ENCODE results near the gene PM20D2. TPM values are rescaled to one million over a fixed set of nuclear protein-coding genes. Genes with fewer than 3 reads are reported as not detected.

The PM20D2 gene
- polyA plus RNA-seq, 1 experiment = 6.5 TPM

DNA sequence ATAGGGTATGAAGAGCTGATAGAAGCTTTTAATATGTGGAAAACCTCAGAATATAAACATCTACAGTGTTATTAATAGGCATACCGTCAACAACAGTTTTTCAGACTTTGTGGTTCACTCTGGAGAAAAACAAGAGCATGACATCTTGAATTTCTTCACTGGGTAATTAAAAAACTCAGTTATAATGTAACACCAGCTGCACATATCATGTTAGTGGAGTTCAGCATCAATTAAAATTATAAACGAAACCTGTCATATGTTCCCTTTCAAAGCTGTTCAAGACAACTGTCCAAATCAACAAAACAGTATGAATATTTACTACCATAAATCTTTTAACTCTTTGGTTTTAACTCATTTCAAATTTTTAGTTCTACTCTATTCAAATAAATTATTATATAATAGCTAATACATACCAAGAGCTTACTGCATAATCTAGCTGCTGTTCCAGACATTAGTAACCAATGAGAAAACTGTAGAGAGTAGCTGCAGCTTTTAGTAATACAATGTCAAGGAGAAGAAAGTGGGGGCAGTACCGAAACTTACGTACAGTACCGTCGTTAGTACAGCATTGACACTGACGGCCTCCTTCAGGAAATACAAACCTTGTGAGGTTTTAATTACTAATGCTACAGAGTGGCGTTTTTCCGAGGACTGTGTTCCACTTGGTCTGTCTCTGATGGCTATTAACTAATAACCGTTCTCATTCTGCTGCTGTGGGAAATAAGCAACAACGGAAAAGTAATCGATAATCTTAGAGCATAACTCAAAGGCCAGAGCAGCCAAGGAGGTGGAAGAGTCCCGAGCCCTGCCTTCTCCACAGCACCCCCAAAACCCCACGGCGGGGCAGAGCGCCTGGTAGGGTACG lies 532 bp upstream of the PM20D2 start:
- TF ChIP-seq, protein P1, sequence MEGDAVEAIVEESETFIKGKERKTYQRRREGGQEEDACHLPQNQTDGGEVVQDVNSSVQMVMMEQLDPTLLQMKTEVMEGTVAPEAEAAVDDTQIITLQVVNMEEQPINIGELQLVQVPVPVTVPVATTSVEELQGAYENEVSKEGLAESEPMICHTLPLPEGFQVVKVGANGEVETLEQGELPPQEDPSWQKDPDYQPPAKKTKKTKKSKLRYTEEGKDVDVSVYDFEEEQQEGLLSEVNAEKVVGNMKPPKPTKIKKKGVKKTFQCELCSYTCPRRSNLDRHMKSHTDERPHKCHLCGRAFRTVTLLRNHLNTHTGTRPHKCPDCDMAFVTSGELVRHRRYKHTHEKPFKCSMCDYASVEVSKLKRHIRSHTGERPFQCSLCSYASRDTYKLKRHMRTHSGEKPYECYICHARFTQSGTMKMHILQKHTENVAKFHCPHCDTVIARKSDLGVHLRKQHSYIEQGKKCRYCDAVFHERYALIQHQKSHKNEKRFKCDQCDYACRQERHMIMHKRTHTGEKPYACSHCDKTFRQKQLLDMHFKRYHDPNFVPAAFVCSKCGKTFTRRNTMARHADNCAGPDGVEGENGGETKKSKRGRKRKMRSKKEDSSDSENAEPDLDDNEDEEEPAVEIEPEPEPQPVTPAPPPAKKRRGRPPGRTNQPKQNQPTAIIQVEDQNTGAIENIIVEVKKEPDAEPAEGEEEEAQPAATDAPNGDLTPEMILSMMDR (IDR thresholded peaks at IDR 0.05; ENCODE audit: low read depth, low read length) = no peak
- ChIA-PET POLR2A (interaction anchor here (0.7 to 2.8 kb wide), 3 partner anchors 10 to 207 kb away, joined by 3 to 20 read pairs (median 3); partner anchors contain the start of genes PNRC1 and UBE2J1), CTCF (interaction anchor here (1.0 to 2.8 kb wide), 4 partner anchors 23 to 163 kb away, joined by 4 to 12 read pairs (median 7); no protein-coding TSS in a partner anchor)
- DNase-seq (ENCODE audit: low read depth, low spot score) = no peak
- H3K9me3 ChIP-seq (ENCODE audit: control insufficient read depth, insufficient read depth, low read length) = peaks cover 4% of the 10 kb centered on the region; the same call in 1 of the 2 replicates
- H3K27ac ChIP-seq (ENCODE audit: low read depth, low read length) = no peak overlapping the region
- H3K4me3 ChIP-seq (ENCODE audit: low read depth, low read length) = peak overlapping the region; percentile 66
- H3K27me3 ChIP-seq (ENCODE audit: control insufficient read depth, insufficient read depth, low read length) = peaks cover 4% of the 10 kb centered on the region

DNA sequence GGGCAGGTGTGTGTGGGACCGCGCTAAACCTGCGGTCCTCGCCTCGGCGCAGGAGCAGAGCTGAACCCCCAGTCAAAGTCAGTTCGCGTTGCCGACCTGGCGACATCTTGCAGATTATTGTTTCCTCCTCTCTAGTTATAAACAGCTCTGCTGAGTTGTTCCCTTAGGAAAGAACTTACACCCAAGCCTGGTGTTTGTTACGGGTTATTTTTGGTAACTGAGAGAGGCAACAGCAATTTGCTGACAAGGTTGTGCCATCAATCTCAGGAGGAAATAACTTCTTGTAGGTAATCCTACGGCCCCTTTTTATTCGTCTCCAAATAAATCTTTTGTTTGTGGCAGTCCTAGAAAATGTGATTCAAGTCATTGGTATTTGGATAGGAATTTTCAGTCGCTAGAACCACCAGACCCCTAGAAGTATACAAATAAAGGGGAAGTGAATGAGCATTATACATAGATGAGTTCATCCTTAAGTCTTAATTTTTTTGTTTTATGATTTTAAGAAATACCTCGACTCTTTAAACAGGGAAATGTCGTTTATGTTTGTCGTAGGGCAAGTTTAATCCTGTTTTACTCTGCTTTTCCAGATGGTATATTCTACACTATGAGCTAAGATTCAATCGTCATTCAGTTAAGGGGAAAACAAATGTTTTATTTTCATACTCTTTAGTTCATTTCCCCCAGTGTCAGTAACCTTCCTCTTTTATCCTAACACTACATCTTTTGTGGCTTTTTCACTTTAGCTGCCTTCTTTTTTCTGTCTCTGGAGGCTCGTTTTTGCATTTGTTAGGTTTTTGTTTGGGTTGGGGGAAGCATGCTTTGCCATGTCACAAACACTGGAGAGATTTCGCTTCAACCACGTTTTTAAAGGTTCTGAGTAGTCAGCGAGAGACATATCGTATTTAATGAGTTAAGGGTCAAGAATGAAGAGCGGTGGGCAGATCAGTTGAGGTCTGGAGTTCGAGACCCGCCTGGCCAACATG lies 1.2 kb downstream of the PM20D2 start:
- Histone ChIP-seq H3K9me3 (ENCODE audit: control insufficient read depth, insufficient read depth, low read length) (peaks cover 4% of the 10 kb centered on the region; the same call in 1 of the 2 replicates), H3K27ac (ENCODE audit: low read depth, low read length) (no peak overlapping the region), H3K27me3 (ENCODE audit: control insufficient read depth, insufficient read depth, low read length) (peaks cover 4% of the 10 kb centered on the region), H3K4me3 (ENCODE audit: low read depth, low read length) (peak overlapping the region; percentile 66)
- POLR2A ChIA-PET = interaction anchor here (0.5 to 2.8 kb wide), 3 partner anchors 67 to 213 kb away, joined by 3 to 20 read pairs (median 7); partner anchors contain the start of genes PNRC1 and UBE2J1
- TF ChIP-seq, protein P1 (IDR thresholded peaks at IDR 0.05; ENCODE audit: low read depth, low read length) = no peak
- DNase-seq (ENCODE audit: low read depth, low spot score) = no peak
- CTCF ChIA-PET = interaction anchor here (1.2 kb wide), 1 partner anchor 61 kb away, joined by 4 read pairs; no protein-coding TSS in a partner anchor

DNA sequence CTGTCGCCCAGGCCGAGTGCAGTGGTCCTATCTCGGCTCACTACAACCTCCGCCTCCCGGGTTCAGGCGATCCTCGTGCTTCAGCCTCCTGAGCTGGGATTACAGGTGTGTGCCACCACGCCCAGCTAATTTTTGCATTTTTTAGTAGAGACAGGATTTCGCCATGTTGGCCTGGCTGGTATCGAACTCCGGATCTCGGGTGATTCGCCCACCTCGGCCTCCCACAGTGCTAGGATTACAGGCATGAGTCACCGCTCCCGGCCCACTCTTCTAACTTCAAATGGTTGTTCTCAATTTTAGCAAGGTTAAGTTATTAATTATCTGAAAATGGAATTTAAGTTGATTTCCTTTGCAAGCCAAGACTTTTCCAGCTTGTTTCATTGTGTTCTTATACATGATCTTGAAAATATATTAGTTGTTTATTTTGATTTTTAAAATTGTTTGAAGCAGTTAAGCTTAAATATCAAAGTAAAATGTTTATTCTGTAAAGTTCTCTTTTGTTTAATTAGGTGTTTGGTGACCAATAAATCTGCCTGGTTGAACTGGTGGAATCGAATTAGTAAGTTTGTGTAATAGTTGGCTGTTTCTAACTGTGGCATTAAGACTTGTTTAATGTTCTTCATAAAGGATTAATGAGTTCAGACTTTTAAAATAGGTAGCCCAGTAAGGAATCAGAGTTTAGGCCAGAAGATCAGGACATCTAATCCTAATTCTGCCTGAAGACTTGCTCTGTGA lies 2.3 kb downstream of the PM20D2 start:
- POLR2A ChIA-PET = interaction anchor here (0.7 kb wide), 1 partner anchor 64 kb away, joined by 4 read pairs; no protein-coding TSS in a partner anchor
- peaks cover 4% of the 10 kb centered on the region; the same call in 1 of the 2 replicates for H3K9me3 ChIP-seq (ENCODE audit: control insufficient read depth, insufficient read depth, low read length)
- peaks cover 4% of the 10 kb centered on the region for H3K27me3 ChIP-seq (ENCODE audit: control insufficient read depth, insufficient read depth, low read length)
- no peak overlapping the region for H3K4me3 ChIP-seq (ENCODE audit: low read depth, low read length)
- H3K27ac ChIP-seq (ENCODE audit: low read depth, low read length) = no peak overlapping the region
- no peak for DNase-seq (ENCODE audit: low read depth, low spot score)
- CTCF ChIA-PET = interaction anchor here (0.7 to 1.2 kb wide), 2 partner anchors 10 to 63 kb away, joined by 4 to 6 read pairs; no protein-coding TSS in a partner anchor
- TF ChIP-seq, protein P1 (IDR thresholded peaks at IDR 0.05; ENCODE audit: low read depth, low read length) = no peak

DNA sequence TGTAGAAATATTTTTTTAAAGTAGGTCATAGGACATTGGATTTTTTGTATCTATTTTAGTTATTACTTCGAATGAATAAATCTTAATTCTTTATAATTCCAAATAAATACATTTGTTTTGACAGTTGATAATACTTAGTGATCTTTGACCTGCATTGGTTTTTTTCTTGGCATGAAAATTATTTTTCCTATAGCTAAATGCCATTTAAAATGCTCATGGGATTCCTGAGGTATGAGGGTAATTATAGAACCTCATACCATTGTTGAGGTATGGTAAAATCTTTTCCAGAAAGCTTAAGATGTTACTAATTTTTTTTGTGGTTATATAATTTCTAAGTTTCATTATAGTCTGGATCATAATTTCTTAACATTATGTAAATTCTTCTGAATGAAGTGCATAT lies 8.3 kb downstream of the PM20D2 start:
- ChIA-PET POLR2A (no interaction called here), CTCF (no interaction called here)

More for the DNA sequence above, 8.3 kb downstream of the PM20D2 start:
- TF ChIP-seq, protein P1 (IDR thresholded peaks at IDR 0.05; ENCODE audit: low read depth, low read length) = no peak
- Histone ChIP-seq H3K27ac (ENCODE audit: low read depth, low read length) (no peak overlapping the region), H3K4me3 (ENCODE audit: low read depth, low read length) (no peak overlapping the region), H3K9me3 (ENCODE audit: control insufficient read depth, insufficient read depth, low read length) (no peaks in the 10 kb centered on the region), H3K27me3 (ENCODE audit: control insufficient read depth, insufficient read depth, low read length) (no peaks in the 10 kb centered on the region)
- DNase-seq (ENCODE audit: low read depth, low spot score) = no peak

All from AG04450 (cell line).